Natural killer cell (primary cell): Measurements from ENCODE around the gene CHPF. TPM values are rescaled to one million over a fixed set of nuclear protein-coding genes. Genes with fewer than 3 reads are reported as not detected.

Experiments used
- ATAC-seq, 3 donors: fragments of 150-1000 bp in 2 of 3; fragments of 200-7000 bp in 1 of 3; cut with Tn5 transposase; 1 replicate in 1 of 3; 2 replicates in 2 of 3; pipeline ENCODE4 v1.10.0; 2021; ENCODE audit warnings: mild to moderate bottlenecking in 2 of 3, moderate library complexity in 2 of 3
- DNase-seq, 2 donors: peaks; one replicate each; pipeline versions ENCODE4 v3.0.0 to v3.0.0-alpha.2; 2013 to 2021; ENCODE audit warnings: mixed read lengths in 1 of 2
- H3K27ac ChIP-seq: one replicate; pipeline ENCODE4 v1.5.1; 2013; ENCODE audit warnings: mild to moderate bottlenecking, low read length
- H3K27me3 ChIP-seq: one replicate; pipeline ENCODE4 v1.6.1; 2013; ENCODE audit warnings: low read length; ENCODE audit not compliant: control insufficient read depth, insufficient read depth
- H3K36me3 ChIP-seq: one replicate; pipeline ENCODE4 v1.6.1; 2013; ENCODE audit warnings: low read length; ENCODE audit not compliant: control insufficient read depth, insufficient read depth
- H3K4me1 ChIP-seq: one replicate; pipeline ENCODE4 v1.6.1; 2013; ENCODE audit warnings: low read length; ENCODE audit not compliant: control insufficient read depth, insufficient read depth
- H3K4me3 ChIP-seq: one replicate; pipeline ENCODE4 v1.5.1; 2013; ENCODE audit warnings: low read length
- H3K9me3 ChIP-seq: one replicate; pipeline ENCODE4 v1.6.1; 2013; ENCODE audit warnings: low read length; ENCODE audit not compliant: control insufficient read depth, insufficient read depth
- H3K27ac Mint-ChIP-seq, 2 donors: one replicate each; pipeline ENCODE4 v1.8.0; 2022; ENCODE audit warnings: mild to moderate bottlenecking in 2 of 2, mixed read lengths in 2 of 2, moderate library complexity in 1 of 2
- H3K27me3 Mint-ChIP-seq, 2 donors: one replicate each; pipeline ENCODE4 v1.8.0; 2022; ENCODE audit warnings: low read depth in 2 of 2, mixed read lengths in 2 of 2
- H3K36me3 Mint-ChIP-seq: one replicate; pipeline ENCODE4 v1.8.0; 2022; ENCODE audit warnings: mixed read lengths
- H3K4me1 Mint-ChIP-seq, 2 donors: one replicate each; pipeline ENCODE4 v1.8.0; 2022; ENCODE audit warnings: mixed read lengths in 2 of 2
- H3K4me3 Mint-ChIP-seq: one replicate; pipeline ENCODE4 v1.8.0; 2022; ENCODE audit warnings: mild to moderate bottlenecking, moderate library complexity, mixed read lengths
- H3K9me3 Mint-ChIP-seq, 2 donors: one replicate each; pipeline ENCODE4 v1.8.0; 2022; ENCODE audit warnings: mixed read lengths in 2 of 2
- WGBS: methylation state at CpG from one replicate; pipeline ENCODE4 v1.1.7; 2013; ENCODE audit warnings: missing lambda C conversion rate; ENCODE audit not compliant: insufficient coverage; 5-methylcytosine and 5-hydroxymethylcytosine counted together
- intact Hi-C: fragments of 100-400 bp; cut with micrococcal nuclease; formaldehyde crosslinking; loops from one replicate; pipeline ENCODE4 v1.14.2; 2022
- total RNA-seq, 4 donors: library from RNA; stranded (reverse); fragments of 120-200 nt in 1 of 4; gene quantifications; one replicate each; pipeline versions ENCODE4 v1.2.3 to v1.2.4, GENCODE V29; 2013 to 2022
- TF ChIP-seq, protein P1 (sequence below): fragments of 200-600 bp; IDR thresholded peaks from one replicate; pipeline ENCODE4 v1.8.0; 2022; ENCODE audit warnings: antibody characterized with exemption

The CHPF gene
- total RNA-seq, 3 donors from 2014 or later (not counting 1 experiment from before 2014, with no cell fraction given), result 9.6 to 19.2 (median 12.7) TPM

DNA sequence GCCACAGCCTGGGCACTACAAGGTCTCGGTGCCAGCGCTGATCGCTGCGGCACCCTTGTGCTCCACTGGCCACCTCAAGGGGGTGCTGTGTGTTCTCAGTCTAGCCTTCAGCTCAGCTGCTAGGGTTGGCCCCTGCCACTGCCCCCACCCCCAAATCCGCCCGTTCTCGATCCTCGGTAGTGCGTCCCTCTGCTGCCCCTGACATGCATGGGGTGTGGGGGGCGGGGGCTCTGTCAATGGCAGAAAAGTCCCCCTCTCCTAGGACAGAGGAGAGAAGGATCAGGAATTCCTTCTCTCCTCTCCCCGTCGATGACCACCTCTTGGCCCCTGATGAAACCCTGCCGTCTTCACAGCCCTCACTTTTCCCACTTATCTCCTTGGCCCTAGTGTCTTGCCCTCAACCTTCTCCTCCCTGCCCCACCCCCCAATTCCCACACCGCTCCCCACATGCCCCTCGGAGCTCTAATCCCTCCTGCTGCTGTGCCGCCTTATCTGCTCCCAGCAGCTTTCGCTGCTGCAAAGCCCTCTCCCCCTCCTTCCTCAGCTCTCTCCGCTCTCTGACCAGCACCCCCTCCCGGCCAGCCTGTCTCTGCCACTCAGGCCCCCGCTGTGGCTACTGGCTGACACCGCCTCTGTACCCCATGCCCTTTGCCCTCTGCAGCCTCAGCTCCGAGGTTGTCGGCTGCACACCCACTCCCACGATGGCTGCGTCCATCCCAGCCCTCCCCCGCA lies 33.7 kb downstream of the CHPF start:
- TF ChIP-seq, protein P1, sequence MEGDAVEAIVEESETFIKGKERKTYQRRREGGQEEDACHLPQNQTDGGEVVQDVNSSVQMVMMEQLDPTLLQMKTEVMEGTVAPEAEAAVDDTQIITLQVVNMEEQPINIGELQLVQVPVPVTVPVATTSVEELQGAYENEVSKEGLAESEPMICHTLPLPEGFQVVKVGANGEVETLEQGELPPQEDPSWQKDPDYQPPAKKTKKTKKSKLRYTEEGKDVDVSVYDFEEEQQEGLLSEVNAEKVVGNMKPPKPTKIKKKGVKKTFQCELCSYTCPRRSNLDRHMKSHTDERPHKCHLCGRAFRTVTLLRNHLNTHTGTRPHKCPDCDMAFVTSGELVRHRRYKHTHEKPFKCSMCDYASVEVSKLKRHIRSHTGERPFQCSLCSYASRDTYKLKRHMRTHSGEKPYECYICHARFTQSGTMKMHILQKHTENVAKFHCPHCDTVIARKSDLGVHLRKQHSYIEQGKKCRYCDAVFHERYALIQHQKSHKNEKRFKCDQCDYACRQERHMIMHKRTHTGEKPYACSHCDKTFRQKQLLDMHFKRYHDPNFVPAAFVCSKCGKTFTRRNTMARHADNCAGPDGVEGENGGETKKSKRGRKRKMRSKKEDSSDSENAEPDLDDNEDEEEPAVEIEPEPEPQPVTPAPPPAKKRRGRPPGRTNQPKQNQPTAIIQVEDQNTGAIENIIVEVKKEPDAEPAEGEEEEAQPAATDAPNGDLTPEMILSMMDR, result peak; percentile 50
- ATAC-seq, result peak; percentile 78 to 90 (median 90)
- WGBS, result 3% methylated on average over 21 of the region's 26 CpGs
- Mint-ChIP-seq H3K36me3 (peaks cover under 1% of the 10 kb centered on the region), H3K4me3 (no peak overlapping the region), H3K9me3 (no peaks in the 10 kb centered on the region), H3K4me1 (peaks cover 8 to 28% of the 10 kb centered on the region in 2 donors), H3K27me3 (peaks cover 25 to 46% of the 10 kb centered on the region in 2 donors), H3K27ac (peak overlapping the region in 1 of 2 donors; percentile 35)
- Histone ChIP-seq H3K9me3 (no peaks in the 10 kb centered on the region), H3K4me3 (no peak overlapping the region), H3K27ac (no peak overlapping the region), H3K27me3 (peaks cover 41% of the 10 kb centered on the region), H3K4me1 (peaks cover 12% of the 10 kb centered on the region), H3K36me3 (peaks cover 21% of the 10 kb centered on the region)
- DNase-seq, result peak; percentile 30 to 73
- intact Hi-C loops, result no loop called here

DNA sequence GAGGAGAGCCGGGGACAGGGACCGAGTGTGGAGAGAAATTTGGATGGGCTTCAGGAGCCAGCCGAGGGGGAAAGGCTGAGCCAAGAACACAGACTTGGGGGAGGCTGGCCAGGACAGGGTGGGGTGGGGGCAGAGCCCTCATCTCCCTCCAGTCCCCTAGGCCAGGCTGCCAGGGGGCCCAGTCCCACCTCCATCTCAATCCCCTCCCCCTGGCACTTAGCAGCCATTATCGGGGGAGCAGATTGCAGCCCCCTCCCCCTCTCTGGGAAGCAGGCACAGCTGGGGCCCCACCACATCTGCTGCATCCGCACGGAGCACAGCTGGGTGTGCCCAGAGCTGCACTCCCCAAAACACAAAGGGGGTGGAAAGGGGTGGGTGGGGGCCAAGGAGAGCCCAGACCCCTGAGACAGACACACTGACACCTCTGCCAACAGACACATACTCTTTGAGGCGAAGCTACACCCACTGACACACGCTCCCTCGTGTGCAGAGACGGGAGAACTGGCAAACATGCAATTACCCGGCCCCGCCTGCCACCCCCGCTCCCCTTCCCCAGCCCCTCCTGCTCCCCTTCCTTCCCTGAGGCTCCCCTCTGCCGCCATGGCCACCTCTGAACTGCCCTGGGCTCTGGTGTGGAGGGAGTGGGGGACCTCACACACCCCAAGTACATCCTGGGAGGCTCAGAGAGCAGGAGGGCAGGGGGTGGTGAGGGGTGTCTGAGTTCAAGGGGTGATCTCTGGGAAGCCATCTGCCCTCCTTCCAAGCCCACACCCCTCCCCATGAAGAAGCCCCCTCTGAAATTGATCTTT lies 34.4 kb downstream of the CHPF start:
- H3K27ac ChIP-seq, result no peak overlapping the region
- peaks cover 36% of the 10 kb centered on the region for H3K27me3 ChIP-seq
- intact Hi-C loops, result no loop called here
- H3K4me3 Mint-ChIP-seq, result no peak overlapping the region
- no peak overlapping the region for H3K4me3 ChIP-seq
- peaks cover 28% of the 10 kb centered on the region for H3K36me3 ChIP-seq
- H3K4me1 ChIP-seq, result peaks cover 12% of the 10 kb centered on the region
- peaks cover 21 to 42% of the 10 kb centered on the region in 2 donors for H3K27me3 Mint-ChIP-seq
- DNase-seq, result no peak
- H3K9me3 ChIP-seq, result no peaks in the 10 kb centered on the region
- H3K9me3 Mint-ChIP-seq, result no peaks in the 10 kb centered on the region
- 15% methylated on average over 13 of the region's 14 CpGs for WGBS
- TF ChIP-seq, protein P1, result no peak
- peak overlapping the region in 1 of 2 donors; percentile 35 for H3K27ac Mint-ChIP-seq
- peaks cover 7 to 27% of the 10 kb centered on the region in 2 donors for H3K4me1 Mint-ChIP-seq
- peak; percentile 24 to 32 (median 25) for ATAC-seq
- H3K36me3 Mint-ChIP-seq, result peaks cover 7% of the 10 kb centered on the region

DNA sequence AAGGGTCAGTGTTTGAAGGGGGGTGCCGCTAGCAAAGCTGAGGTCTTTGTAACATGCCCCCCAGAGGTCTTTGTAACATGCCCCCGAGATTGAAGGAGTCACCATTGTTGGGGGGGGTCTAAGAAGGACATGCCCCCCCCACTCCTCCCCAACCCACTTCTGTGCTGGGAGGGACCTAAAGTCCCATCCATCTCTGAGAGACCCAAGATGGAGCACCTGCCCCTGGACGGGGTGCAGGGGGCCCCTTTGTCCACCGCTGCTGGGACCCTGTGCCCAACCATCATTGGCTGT lies 35.2 kb downstream of the CHPF start:
- Mint-ChIP-seq H3K4me3 (no peak overlapping the region), H3K27me3 (peaks cover 13 to 35% of the 10 kb centered on the region in 2 donors), H3K4me1 (peaks cover 0 to 19% of the 10 kb centered on the region in 2 donors), H3K36me3 (peaks cover 7% of the 10 kb centered on the region), H3K27ac (no peak overlapping the region), H3K9me3 (no peaks in the 10 kb centered on the region)
- DNase-seq (no peak), ATAC-seq (no peak)
- Histone ChIP-seq H3K4me1 (peaks cover 12% of the 10 kb centered on the region), H3K36me3 (peaks cover 33% of the 10 kb centered on the region), H3K27ac (no peak overlapping the region), H3K9me3 (no peaks in the 10 kb centered on the region), H3K4me3 (no peak overlapping the region), H3K27me3 (peaks cover 33% of the 10 kb centered on the region)
- 78% methylated on average over 4 of the region's 4 CpGs for WGBS
- TF ChIP-seq, protein P1, result no peak
- intact Hi-C loops, result no loop called here
